MCF 10A (cell line): ENCODE data around the gene LRRC27. TPM values are rescaled to one million over a fixed set of nuclear protein-coding genes. Genes with fewer than 3 reads are reported as not detected.

Source experiments
- BruUV-seq: library from RNA; stranded (reverse); fragments of 400-500 nt; replicated peaks from 2 replicates; lab custom pipeline; 2021; lab: Mats Ljungman, UMichigan
- CTCF ChIA-PET: fragments of 300-600 bp; sonication (Branson Sonifier 250); formaldehyde crosslinking; extraction: SDS; loops from one replicate; lab custom pipeline; 2021; ENCODE audit warnings: antibody characterized with exemption, inconsistent platforms; lab: Yijun Ruan, JAX
- POLR2A ChIA-PET: fragments of 300-600, 350-650 bp; sonication (Branson Sonifier 250); formaldehyde crosslinking; extraction: SDS; loops from one replicate; lab custom pipeline; 2020; ENCODE audit warnings: antibody characterized with exemption, inconsistent platforms; lab: Yijun Ruan, JAX
- DNase-seq: peaks from one replicate; pipeline ENCODE4 v3.0.0-alpha.2; 2018; ENCODE audit not compliant: unreplicated experiment
- H3K27ac Mint-ChIP-seq: one replicate; pipeline ENCODE4 v1.8.0; 2022; ENCODE audit warnings: mild to moderate bottlenecking, low read depth, mixed read lengths; ENCODE audit not compliant: unreplicated experiment
- H3K27me3 Mint-ChIP-seq: one replicate; pipeline ENCODE4 v1.8.0; 2022; ENCODE audit warnings: mixed read lengths; ENCODE audit not compliant: insufficient read depth, unreplicated experiment
- H3K36me3 Mint-ChIP-seq: one replicate; pipeline ENCODE4 v1.8.0; 2022; ENCODE audit warnings: mild to moderate bottlenecking, moderate library complexity, mixed read lengths; ENCODE audit not compliant: insufficient read depth, unreplicated experiment
- H3K4me1 Mint-ChIP-seq: one replicate; pipeline ENCODE4 v1.8.0; 2022; ENCODE audit warnings: mixed read lengths; ENCODE audit not compliant: insufficient read depth, unreplicated experiment
- H3K4me3 Mint-ChIP-seq: one replicate; pipeline ENCODE4 v1.8.0; 2022; ENCODE audit warnings: mild to moderate bottlenecking, moderate library complexity, mixed read lengths; ENCODE audit not compliant: unreplicated experiment
- H3K9me3 Mint-ChIP-seq: one replicate; pipeline ENCODE4 v1.8.0; 2022; ENCODE audit warnings: mixed read lengths; ENCODE audit not compliant: unreplicated experiment
- intact Hi-C: fragments of 100-400 bp; cut with micrococcal nuclease; formaldehyde crosslinking; loops from 2 replicates; pipeline ENCODE4 v1.14.1; 2022
- total RNA-seq: library from RNA; stranded (reverse); gene quantifications from 2 replicates; pipeline ENCODE4 v1.2.3, GENCODE V29; 2022
- TF ChIP-seq, protein P1 (sequence below): fragments of 200-600 bp; IDR thresholded peaks from one replicate; pipeline ENCODE4 v1.8.0; 2022; ENCODE audit warnings: antibody characterized with exemption, mild to moderate bottlenecking; ENCODE audit not compliant: unreplicated experiment

The LRRC27 gene
- total RNA-seq, 1 experiment from 2014 or later = 9.1 TPM

DNA sequence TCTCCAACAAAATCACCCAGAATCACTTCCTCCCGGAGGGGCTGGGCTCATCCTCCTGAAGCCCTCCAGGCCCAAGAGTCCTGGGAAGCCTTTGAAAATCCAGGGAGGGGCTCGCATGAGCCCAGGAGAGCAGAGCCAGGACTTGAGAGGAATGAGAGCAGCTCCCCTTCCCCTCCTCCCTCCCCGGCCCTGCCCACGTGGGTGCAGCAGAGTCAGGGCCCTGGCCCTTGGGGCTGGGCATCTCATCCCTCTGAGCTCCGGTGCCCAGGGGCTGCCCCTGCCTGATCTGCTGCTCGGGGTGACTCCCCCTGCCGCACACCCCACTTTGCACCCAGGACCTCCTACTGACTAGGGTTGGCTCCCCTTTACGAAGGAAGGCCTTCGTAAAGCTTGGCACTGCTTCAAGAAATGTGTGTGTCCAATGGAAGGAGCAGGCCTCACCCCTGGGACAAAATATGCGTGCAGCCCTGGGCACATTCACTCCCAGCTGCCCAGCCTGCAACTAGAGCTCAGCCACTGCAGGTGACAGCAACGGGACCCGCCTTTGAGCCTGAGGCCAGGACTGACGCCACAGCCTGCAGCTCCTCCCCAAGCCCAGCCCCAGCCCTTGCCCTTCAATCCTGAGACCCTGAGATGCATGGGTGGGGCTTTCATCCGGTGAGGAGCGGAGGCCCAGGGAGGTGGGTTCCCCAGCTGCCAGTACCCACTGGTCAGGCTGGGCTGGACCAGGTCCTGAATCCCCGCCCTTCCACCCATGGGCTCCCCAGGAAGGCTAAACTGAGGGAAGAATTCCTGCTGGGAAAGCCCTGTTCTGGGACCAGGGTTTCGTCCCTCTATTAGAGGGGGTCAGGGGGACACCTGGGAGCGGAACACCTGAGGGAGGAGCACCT, 86.8 kb downstream of the LRRC27 start:
- no peaks in the 10 kb centered on the region for H3K27me3 Mint-ChIP-seq
- peak overlapping the region; percentile 54 for H3K4me3 Mint-ChIP-seq
- TF ChIP-seq, protein P1, sequence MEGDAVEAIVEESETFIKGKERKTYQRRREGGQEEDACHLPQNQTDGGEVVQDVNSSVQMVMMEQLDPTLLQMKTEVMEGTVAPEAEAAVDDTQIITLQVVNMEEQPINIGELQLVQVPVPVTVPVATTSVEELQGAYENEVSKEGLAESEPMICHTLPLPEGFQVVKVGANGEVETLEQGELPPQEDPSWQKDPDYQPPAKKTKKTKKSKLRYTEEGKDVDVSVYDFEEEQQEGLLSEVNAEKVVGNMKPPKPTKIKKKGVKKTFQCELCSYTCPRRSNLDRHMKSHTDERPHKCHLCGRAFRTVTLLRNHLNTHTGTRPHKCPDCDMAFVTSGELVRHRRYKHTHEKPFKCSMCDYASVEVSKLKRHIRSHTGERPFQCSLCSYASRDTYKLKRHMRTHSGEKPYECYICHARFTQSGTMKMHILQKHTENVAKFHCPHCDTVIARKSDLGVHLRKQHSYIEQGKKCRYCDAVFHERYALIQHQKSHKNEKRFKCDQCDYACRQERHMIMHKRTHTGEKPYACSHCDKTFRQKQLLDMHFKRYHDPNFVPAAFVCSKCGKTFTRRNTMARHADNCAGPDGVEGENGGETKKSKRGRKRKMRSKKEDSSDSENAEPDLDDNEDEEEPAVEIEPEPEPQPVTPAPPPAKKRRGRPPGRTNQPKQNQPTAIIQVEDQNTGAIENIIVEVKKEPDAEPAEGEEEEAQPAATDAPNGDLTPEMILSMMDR = no peak
- POLR2A ChIA-PET = interaction anchor here (0.5 to 3.0 kb wide), 8 partner anchors 10 to 484 kb away, joined by 3 to 32 read pairs (median 4); partner anchors contain the start of gene PWWP2B
- no TSS peak for BruUV-seq
- peak overlapping the region; percentile 85 for H3K27ac Mint-ChIP-seq
- H3K9me3 Mint-ChIP-seq = no peaks in the 10 kb centered on the region
- intact Hi-C loops = loop anchor here (1.0 to 2.0 kb wide), 2 partner anchors 10 to 28 kb away; no protein-coding TSS in a partner anchor
- H3K4me1 Mint-ChIP-seq = peaks cover 28% of the 10 kb centered on the region
- H3K36me3 Mint-ChIP-seq = no peaks in the 10 kb centered on the region
- peak; percentile 68 for DNase-seq
- CTCF ChIA-PET = interaction anchor here (0.6 to 4.2 kb wide), 5 partner anchors 11 to 28 kb away, joined by 3 to 26 read pairs (median 3); partner anchors contain the start of gene PWWP2B

DNA sequence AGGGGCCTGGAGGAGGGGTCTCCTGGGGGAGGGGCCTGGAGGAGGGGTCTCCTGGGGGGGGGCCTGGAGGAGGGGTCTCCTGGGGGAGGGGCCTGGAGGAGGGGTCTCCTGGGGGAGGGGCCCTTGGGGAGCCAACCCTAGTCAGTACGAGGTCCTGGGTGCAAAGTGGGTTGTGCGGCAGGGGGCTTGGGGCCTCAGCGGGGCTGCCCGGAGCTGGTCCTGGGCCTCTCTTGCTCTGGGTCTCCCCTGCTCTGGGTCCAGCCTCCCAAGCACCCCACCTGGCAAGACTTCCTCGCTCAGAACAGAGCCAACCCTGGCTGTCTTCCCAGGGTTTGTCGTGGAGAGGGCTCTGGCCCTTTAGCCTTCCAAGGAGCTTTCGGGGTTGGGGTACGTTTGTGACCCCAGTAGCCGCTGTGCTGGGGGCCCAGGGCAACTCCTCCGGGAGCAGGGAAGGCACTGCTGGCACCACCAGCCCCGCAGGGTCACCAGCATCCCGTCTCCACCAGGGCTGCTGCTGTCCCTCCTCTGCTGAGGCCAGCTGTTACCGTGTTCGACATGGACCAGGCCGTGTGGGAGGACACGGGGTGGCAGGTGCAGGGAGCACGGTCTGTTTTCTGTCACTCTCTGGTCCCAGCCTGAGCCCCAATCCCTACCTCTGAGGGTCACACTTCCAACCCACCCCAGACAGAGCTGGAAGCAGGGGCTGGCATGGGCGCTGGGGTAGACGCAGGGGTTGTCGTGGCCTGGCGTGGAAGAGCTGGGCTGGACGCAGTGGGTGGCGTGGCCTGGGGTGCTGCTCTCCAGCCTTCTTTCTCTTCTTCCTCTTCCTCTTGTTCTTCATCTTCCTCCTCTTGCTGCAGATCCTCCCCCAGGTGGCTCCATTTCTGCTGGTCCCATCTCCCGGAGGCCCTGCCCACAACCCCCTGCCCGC, 87.8 kb downstream of the LRRC27 start:
- no peaks in the 10 kb centered on the region for H3K27me3 Mint-ChIP-seq
- ChIA-PET POLR2A (interaction anchor here (0.5 to 3.0 kb wide), 3 partner anchors 9 to 28 kb away, joined by 3 to 32 read pairs (median 17); partner anchors contain the start of gene PWWP2B), CTCF (interaction anchor here (0.6 to 4.2 kb wide), 4 partner anchors 11 to 32 kb away, joined by 3 to 26 read pairs (median 6); partner anchors contain the start of gene PWWP2B)
- DNase-seq = no peak
- intact Hi-C loops = loop anchor here (1.0 to 2.0 kb wide), 2 partner anchors 12 to 29 kb away; no protein-coding TSS in a partner anchor
- H3K36me3 Mint-ChIP-seq = no peaks in the 10 kb centered on the region
- TF ChIP-seq, protein P1 = no peak
- peak overlapping the region; percentile 85 for H3K27ac Mint-ChIP-seq
- peaks cover 25% of the 10 kb centered on the region for H3K4me1 Mint-ChIP-seq
- H3K9me3 Mint-ChIP-seq = no peaks in the 10 kb centered on the region
- no peak overlapping the region for H3K4me3 Mint-ChIP-seq
- no TSS peak for BruUV-seq

DNA sequence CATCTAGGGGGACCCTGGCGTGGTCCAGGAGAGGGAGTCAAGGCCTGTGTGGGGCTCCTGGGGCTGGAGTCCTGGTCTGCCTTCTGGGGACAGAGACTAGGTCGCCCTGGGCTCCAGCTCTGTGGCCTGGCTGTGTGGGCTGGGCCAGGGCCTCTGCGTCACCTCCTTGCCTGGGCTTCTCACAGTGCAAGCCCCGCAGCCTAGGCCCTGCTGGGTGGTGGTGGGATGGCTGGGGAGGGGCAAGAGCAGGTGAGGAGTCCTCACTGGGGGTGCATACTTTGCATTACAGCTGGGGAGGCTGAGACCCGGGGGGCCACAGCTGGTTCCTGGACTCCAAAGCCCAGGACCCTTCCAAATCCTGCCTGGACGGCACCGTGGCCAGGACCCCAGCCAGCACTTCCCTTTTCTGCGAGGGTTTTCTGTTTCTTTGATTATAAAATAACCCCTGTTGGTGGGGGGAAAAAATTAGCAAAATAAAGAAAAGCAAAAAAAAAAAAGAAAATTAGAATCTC, 88.5 kb downstream of the LRRC27 start:
- POLR2A ChIA-PET = interaction anchor here (3.0 kb wide), 1 partner anchor 27 kb away, joined by 32 read pairs; no protein-coding TSS in a partner anchor
- H3K4me1 Mint-ChIP-seq = peaks cover 18% of the 10 kb centered on the region
- CTCF ChIA-PET = interaction anchor here (1.0 to 4.2 kb wide), 3 partner anchors 10 to 33 kb away, joined by 3 to 26 read pairs (median 3); no protein-coding TSS in a partner anchor

More for the DNA sequence above, 88.5 kb downstream of the LRRC27 start:
- H3K27me3 Mint-ChIP-seq = no peaks in the 10 kb centered on the region
- H3K9me3 Mint-ChIP-seq = no peaks in the 10 kb centered on the region
- no peak overlapping the region for H3K4me3 Mint-ChIP-seq
- TF ChIP-seq, protein P1 = no peak
- peak overlapping the region; percentile 18 for H3K27ac Mint-ChIP-seq
- intact Hi-C loops = no loop called here
- no peaks in the 10 kb centered on the region for H3K36me3 Mint-ChIP-seq
- no peak for DNase-seq
- BruUV-seq = no TSS peak
